ENCODE data around the gene TRIM50. TPM values are rescaled to one million over a fixed set of nuclear protein-coding genes. Genes with fewer than 3 reads are reported as not detected.
"Not testable (repeated sequence)": the region's sequence is repeated elsewhere in the genome, so short reads cannot be mapped to it uniquely, and the experiment has no call there.

The TRIM50 gene
- total RNA-seq, 1 experiment from 2014 or later = not detected

GRCh38 chr7:73314271-73314670, 13.6 kb downstream of the TRIM50 start:
- DNase-seq (ENCODE audit: low read depth) = no peak

DNA sequence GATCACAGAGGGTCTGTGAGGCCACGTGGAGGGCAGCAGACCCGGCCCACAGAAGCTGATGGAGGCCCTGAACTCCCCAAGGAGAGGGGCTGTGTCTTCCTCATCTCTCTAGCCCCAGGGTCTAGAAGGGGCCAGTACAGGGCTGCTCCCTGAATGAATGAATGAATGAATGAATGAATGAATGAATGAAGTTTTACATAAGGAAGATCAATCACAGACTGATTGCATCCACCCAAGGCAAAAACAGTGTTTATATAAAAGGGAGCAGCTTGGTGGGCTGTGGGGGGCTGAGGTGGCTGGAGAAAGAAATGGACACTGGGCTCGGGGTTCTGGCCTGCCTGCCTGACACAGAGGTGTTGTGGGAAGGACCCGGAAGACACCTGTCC, 14.4 kb downstream of the TRIM50 start:
- DNase-seq (ENCODE audit: low read depth) = no peak

GRCh38 chr7:73312831-73313520, 14.9 kb downstream of the TRIM50 start:
- DNase-seq (ENCODE audit: low read depth) = no peak

- peak; percentile 52 for DNase-seq (ENCODE audit: low read depth)
Observed at GRCh38 chr7:73311421-73311820, 16.5 kb downstream of the TRIM50 start.

- peak; percentile 74 for DNase-seq (ENCODE audit: low read depth)
Observed at GRCh38 chr7:73308665-73309214, 19.1 kb downstream of the TRIM50 start, which contains the start of gene NSUN5. Gene NSUN5, minus strand, starts transcription at chr7:73308826. Its CDS starts 36 bp downstream, at chr7:73308790.

GRCh38 chr7:73308074-73308664, 19.7 kb downstream of the TRIM50 start:
- no peak for DNase-seq (ENCODE audit: low read depth)

DNA sequence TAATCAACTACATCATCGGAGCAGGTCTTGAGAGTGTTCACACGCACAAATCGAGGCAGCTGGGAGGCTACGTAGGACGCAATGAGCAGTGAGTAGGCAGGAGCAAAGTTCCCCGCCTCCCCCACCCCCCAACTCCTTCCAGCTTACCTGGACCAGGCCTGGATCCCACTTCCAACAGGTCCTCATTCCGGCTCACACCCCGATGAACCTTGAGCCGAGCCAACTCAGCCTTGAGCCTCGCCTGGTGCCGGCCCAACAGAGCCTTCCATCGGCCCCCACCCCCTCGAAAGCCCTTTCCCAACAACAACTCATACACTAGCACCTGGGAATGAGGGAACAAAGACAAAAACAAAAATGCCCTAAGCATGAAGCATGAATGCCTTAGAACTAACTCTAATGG, 20.4 kb downstream of the TRIM50 start:
- DNase-seq (ENCODE audit: low read depth) = no peak

DNA sequence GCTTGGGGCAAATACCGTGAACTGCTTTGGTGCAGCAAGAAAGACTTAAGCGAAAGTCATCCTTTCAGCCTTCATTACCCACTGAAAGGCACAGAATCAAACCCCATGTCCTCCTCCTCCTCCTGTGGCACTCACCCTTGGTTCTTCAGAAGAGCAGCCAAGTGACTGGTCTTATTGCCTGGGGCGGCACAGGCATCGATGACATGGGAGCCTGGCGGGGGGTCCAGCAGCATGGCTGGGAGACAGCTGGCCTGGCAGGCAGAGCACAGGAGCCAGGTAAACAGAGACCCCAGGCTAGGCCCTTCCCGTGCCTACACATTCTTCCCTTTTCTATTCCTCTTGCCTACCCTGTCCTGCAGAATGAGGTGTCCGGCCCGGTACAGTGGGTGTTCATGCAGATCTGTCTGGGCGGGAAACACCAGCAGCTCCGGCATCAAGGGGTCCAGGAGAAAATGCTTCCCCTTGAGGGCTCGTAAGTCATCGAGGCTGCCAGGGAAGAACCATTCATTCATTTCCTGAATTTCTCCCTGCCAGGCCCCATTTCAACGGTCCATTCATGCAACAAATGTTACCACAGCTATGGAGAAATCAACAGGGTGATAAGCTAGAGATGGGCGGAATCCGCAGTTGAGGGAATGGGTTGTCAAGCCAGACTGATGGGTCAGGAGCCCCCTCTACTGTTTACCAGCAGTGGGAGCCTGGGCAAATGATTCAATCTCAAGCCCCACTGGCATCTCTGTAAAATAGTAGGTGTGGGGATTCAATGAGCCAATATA, 23.1 kb downstream of the TRIM50 start:
- DNase-seq (ENCODE audit: low read depth) = not testable (repeated sequence)

DNA sequence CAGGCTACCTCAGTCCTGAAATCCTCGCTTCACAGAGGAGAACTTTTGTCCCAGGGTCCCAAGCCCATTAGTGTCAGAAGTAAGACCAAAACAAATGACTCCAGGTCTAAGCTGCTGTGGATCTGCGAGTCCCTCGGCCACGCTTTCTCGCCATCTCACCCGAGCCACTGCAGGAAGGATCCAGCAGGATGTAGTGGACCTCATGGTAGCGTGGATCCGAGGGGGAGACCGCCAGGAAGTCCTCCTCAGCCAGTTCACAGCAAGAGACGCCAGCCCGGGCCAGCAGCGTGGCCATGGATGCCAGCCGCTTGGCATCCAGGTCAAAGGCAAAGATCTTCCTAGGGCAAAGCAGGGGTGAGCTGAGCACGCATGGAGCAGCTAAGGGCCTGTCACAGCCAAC, 23.8 kb downstream of the TRIM50 start:
- no peak for DNase-seq (ENCODE audit: low read depth)

DNA sequence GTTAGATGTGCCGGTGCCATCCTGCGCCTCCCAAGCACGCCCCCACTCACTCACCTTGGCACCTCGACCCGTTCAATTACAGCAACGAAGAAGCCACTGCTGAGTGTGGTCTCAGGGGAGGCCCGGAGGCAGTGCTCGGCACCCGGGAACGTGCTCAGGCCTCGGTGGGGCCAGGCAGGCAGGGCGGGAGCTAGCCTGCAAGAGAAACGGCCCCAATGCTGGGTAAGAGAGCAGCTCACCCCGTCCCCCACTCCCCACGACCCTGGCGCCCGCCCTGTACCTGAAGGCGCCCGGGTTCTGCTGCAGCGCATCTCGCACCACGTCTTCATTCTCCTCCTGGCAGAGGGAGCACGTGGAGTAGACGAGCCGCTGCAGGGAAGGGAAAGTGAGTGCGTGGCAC, 24.3 kb downstream of the TRIM50 start:
- DNase-seq (ENCODE audit: low read depth) = no peak

DNA sequence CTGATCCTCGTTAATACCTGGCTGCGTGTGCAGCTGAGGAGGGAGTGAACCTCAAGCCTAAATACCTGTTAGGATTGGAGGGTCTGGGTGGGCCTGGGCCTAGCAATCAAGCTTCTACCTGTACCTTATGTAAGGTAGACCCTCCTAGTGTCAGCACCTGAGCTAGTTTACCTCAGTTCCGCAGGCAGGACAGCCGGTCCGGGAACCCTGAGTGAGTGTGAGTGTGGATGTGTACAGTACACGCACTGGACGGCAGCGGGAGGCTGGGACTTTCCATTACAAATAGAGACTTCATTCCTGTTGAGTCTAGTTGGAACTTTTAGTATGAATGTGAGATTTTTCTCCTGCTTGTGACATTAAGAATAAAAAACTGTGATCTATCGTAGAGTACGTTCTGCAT, 25.0 kb downstream of the TRIM50 start:
- not testable (repeated sequence) for DNase-seq (ENCODE audit: low read depth)

GRCh38 chr7:73301108-73301507, 26.8 kb downstream of the TRIM50 start:
- not testable (repeated sequence) for DNase-seq (ENCODE audit: low read depth)

DNA sequence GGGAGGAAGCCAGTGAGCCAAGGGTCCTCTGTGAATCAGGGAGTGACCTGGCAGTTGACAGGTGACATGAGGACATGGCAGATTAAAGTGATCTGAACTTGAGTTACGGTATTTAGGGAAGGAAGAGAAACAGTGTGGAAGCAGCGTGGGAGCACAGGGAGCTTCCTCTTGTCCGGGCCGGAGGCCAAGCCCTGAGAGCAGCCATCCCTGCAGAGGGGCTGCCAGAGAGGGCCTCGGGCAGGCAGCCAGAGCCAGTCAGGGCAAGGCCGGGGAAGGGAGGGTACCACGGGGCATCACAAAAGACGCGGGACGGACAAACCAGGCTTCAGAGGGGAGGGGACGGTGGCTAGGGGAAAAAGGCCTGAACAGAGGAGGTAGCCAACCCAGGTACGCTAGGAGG, 28.1 kb downstream of the TRIM50 start:
- DNase-seq (ENCODE audit: low read depth) = not testable (repeated sequence)

DNA sequence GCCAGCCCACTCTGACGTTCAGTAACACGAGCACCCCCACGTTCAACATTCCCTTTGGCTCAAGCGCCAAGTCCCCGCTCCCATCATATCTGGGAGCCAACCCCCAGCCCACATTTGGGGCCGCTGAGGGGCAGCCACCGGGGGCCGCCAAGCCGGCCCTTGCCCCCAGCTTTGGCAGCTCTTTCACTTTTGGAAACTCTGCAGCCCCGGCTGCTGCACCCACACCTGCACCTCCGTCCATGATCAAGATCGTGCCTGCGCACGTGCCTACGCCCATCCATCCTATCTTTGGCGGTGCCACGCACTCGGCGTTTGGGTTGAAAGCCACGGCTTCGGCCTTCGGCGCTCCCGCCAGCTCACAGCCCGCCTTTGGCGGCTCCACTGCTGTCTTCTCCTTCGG, 30.2 kb downstream of the TRIM50 start:
- not testable (repeated sequence) for DNase-seq (ENCODE audit: low read depth)

DNA sequence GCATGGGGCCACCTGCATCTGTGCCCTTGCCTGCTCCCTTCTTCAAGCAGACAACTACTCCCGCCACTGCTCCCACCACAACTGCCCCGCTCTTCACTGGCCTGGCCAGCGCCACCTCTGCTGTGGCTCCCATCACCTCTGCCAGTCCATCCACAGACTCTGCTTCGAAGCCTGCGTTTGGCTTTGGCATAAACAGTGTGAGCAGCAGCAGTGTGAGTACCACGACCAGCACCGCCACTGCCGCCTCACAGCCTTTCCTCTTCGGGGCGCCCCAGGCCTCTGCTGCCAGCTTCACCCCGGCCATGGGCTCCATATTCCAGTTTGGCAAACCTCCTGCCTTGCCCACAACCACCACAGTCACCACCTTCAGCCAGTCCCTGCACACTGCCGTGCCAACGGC, 30.6 kb downstream of the TRIM50 start:
- not testable (repeated sequence) for DNase-seq (ENCODE audit: low read depth)

- DNase-seq (ENCODE audit: low read depth) = not testable (repeated sequence)
Observed at GRCh38 chr7:73277210-73277609, 50.7 kb downstream of the TRIM50 start.

- DNase-seq (ENCODE audit: low read depth) = not testable (repeated sequence)
Observed at GRCh38 chr7:73267813-73268212, 60.1 kb downstream of the TRIM50 start.

DNA sequence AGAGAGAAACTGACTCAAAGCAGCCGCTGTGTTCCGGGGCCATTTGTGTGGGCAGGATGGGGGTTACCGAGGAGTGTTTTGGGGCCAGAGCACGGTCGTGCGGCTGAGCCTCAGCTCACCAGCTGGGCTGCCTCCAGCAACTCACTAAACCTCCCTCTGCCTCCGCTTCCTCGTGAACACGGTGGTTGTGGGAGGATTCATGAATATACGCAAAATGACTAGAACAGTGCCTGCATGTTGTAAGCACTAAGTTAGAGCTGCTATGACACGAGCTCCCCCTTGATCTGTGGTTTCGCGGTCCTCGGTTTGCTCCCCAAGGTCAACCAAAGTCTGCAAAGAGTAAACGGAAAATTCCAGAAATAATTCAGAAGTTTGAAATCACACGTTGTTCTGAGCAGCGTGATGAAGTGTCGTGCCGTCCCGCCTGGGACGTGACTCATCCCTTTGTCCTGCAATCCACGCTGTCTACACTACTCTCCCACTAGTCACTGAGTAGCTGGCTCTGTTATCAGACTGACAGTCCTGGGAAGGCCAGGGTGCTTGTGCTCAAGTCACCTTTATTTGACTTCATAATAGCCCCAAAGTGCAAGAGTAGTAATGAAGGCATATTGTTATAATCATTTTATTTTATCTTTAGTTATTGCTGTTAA, 61.0 kb downstream of the TRIM50 start:
- not testable (repeated sequence) for DNase-seq (ENCODE audit: low read depth)

All from RPMI7951 (cell line).